Measurements from ENCODE around the gene BCAN. TPM values are rescaled to one million over a fixed set of nuclear protein-coding genes. Genes with fewer than 3 reads are reported as not detected.
A peak's percentile ranks its signal among the peaks of the same experiment; 100 is the strongest.

The BCAN gene
- total and polyA plus RNA-seq, 2 of the 8 experiments (the other 6 are each of a cell fraction or from before 2014, with no cell fraction given): 4.5 to 24.0 TPM

- Histone ChIP-seq H3K27me3 (replicated peaks in 1 of 4; ENCODE audit: control insufficient read depth in 3 of 4, extremely low read depth in 1 of 4, insufficient read depth in 3 of 4, low read length in 3 of 4) (peaks cover 0 to 7% (median 0%) of the 10 kb centered on the region in 4 experiments; a peak in 2 of 7 replicates), H3K9me3 (ENCODE audit: insufficient read depth in 2 of 2, low read depth in 1 of 2, low read length in 1 of 2) (no peaks in the 10 kb centered on the region), H3K9ac (replicated peaks in 1 of 4; ENCODE audit: extremely low read depth in 1 of 4, low read depth in 3 of 4, low read length in 3 of 4) (no peak overlapping the region), H3K14ac (ENCODE audit: insufficient read length) (no peak overlapping the region), H2AFZ (ENCODE audit: low read length) (no peak overlapping the region), H2BK120ac (replicated peaks; ENCODE audit: low read depth, low read length) (peak overlapping the region; percentile 17), H2BK5ac (ENCODE audit: low read depth, low read length) (peak overlapping the region; percentile 97), H2BK15ac (ENCODE audit: low read length) (peak overlapping the region; percentile 75; the same call in 1 of the 2 replicates), H3K4me1 (replicated peaks in 1 of 4; ENCODE audit: control insufficient read depth in 3 of 4, insufficient read depth in 4 of 4, low read length in 3 of 4) (peaks cover 24 to 51% (median 38%) of the 10 kb centered on the region in 4 experiments), H4K91ac (replicated peaks; ENCODE audit: insufficient read length, low read length) (peak overlapping the region; percentile 92), H2BK20ac (ENCODE audit: low read length) (peak overlapping the region; percentile 75), H3K4me3 (ENCODE audit: extremely low read depth in 1 of 4, insufficient read depth in 2 of 4, low read depth in 3 of 4, low read length in 4 of 4) (peak overlapping the region; percentile 1 to 49 (median 22); a peak in 5 of 8 replicates), H3K36me3 (ENCODE audit: control insufficient read depth in 2 of 4, insufficient read depth in 4 of 4, low read length in 3 of 4) (no peaks in the 10 kb centered on the region), H2BK12ac (ENCODE audit: low read depth, low read length) (peak overlapping the region; percentile 78; the same call in 1 of the 2 replicates), H3K79me1 (ENCODE audit: low read depth, low read length) (no peaks in the 10 kb centered on the region), H3K56ac (replicated peaks; ENCODE audit: insufficient read length, low read depth, low read length) (peak overlapping the region; percentile 17), H3K23me2 (ENCODE audit: low read depth, low read length) (peaks cover 10% of the 10 kb centered on the region; the same call in 1 of the 2 replicates), H3K23ac (ENCODE audit: insufficient read length) (no peak overlapping the region), H3K18ac (ENCODE audit: extremely low read depth, low read length) (peak overlapping the region; percentile 48), H3K4ac (replicated peaks; ENCODE audit: insufficient read length, low read depth, low read length) (peak overlapping the region; percentile 41), H3K4me2 (ENCODE audit: insufficient read depth in 1 of 2, low read depth in 2 of 2, low read length in 2 of 2) (peak overlapping the region; percentile 14 to 72), H4K5ac (ENCODE audit: insufficient read length, low read depth, low read length) (peak overlapping the region; percentile 70), H4K20me1 (replicated peaks in 1 of 2; ENCODE audit: control insufficient read depth in 1 of 2, insufficient read depth in 2 of 2, low read length in 2 of 2) (no peaks in the 10 kb centered on the region), H2AK5ac (ENCODE audit: low read depth, low read length) (no peak overlapping the region; the same call in 1 of the 2 replicates), H3K79me2 (ENCODE audit: control insufficient read depth in 1 of 2, insufficient read depth in 2 of 2, low read length in 2 of 2) (no peaks in the 10 kb centered on the region), H3K27ac (ENCODE audit: low read depth, low read length) (peak overlapping the region; percentile 83; the same call in 1 of the 2 replicates), H4K8ac (ENCODE audit: extremely low read depth, insufficient read depth, low read length) (no peak overlapping the region)
- CTCF ChIA-PET (ENCODE audit: partially characterized antibody): interaction anchor here (0.6 to 66.0 kb wide), 22 partner anchors 5 to 235 kb away, joined by 3 to 4284 read pairs (median 8); partner anchors contain the start of genes BCAN, CRABP2, HAPLN2 and INSRR
- FAIRE-seq (no peak), DNase-seq (ENCODE audit: low read depth in 1 of 2, low spot score in 2 of 2) (peak in 1 of 2 experiments; percentile 73)
- POLR2A ChIA-PET (ENCODE audit: partially characterized antibody): interaction anchor here (0.6 to 13.9 kb wide), 17 partner anchors 7 to 168 kb away, joined by 3 to 530 read pairs (median 7); partner anchors contain the start of genes CRABP2, HAPLN2, HDGF and ISG20L2
- WGBS, 2 experiments (ENCODE audit: extremely low coverage in 1 of 2, insufficient coverage in 1 of 2, insufficient read length in 1 of 2, insufficient replicate concordance in 2 of 2, low coverage in 1 of 2, low lambda C conversion rate in 2 of 2, missing lambda C conversion rate in 1 of 2): 14% methylated on average over 20 of the region's 20 CpGs; no CpG with 5 or more reads in 1 of the 2 experiments
- TF ChIP-seq MAFK (IDR thresholded peaks at IDR 0.05; ENCODE audit: low read depth, low read length) (no peak), KDM1A (IDR thresholded peaks at IDR 0.05; ENCODE audit: borderline replicate concordance, low read length) (no peak), TBP (IDR thresholded peaks at IDR 0.05; ENCODE audit: low read depth, low read length) (peak; percentile 21; the same call in 1 of the 2 replicates), EGR1 (IDR thresholded peaks at IDR 0.05; ENCODE audit: borderline replicate concordance, low read depth, low read length) (peak; percentile 40; the same call in 1 of the 2 replicates)
Observed at GRCh38 chr1:156691665-156692440, 49.9 kb downstream of the BCAN start.

Data from H1 (cell line).